HepG2 (cell line): ENCODE measurements around the gene TMEM135. TPM values are rescaled to one million over a fixed set of nuclear protein-coding genes. Genes with fewer than 3 reads are reported as not detected.

Experiments
- ATAC-seq: fragments of 200-7000 bp; cut with Tn5 transposase; 3 replicates; pipeline ENCODE4 v1.9.1; 2020; ENCODE audit warnings: mild to moderate bottlenecking, moderate library complexity
- BruUV-seq: library from RNA; stranded (reverse); fragments of 400-500 nt; replicated peaks from 2 replicates; lab custom pipeline; 2021; lab: Mats Ljungman, UMichigan
- CTCF ChIA-PET: fragments of 300-600 bp; formaldehyde crosslinking; extraction: SDS; loops from one replicate; lab custom pipeline; 2021; ENCODE audit warnings: low total read pairs, inconsistent platforms, low intra/inter-chr PET ratio; lab: Yijun Ruan, JAX
- POLR2A ChIA-PET: fragments of 350-600 bp; sonication (Branson Sonifier 250); formaldehyde crosslinking; loops from one replicate; lab custom pipeline; 2020; ENCODE audit warnings: antibody characterized with exemption, inconsistent platforms; lab: Yijun Ruan, JAX
- DNase-seq: peaks from one replicate; pipeline ENCODE4 v3.0.0-alpha.2; 2015; ENCODE audit warnings: low spot score
- FAIRE-seq: peaks from 3 replicates; lab custom pipeline; 2011; peaks lifted over from hg19 to GRCh38; lab: Jason Lieb, UNC
- H2AFZ ChIP-seq: one replicate; pipeline ENCODE4 v1.6.1; 2011; ENCODE audit warnings: low read length, inconsistent platforms
- H3K27ac ChIP-seq: fragments of 300-600 bp; 3 replicates; pipeline ENCODE4 v1.8.0; 2011; ENCODE audit warnings: mixed run types, mild to moderate bottlenecking, mixed read lengths, low read length, inconsistent platforms; ENCODE audit not compliant: insufficient read depth; ENCODE audit errors: extremely low read length
- H3K27me3 ChIP-seq, 2 experiments: fragments of 200-600 bp in 1 of 2; 2 replicates in 1 of 2; 3 replicates in 1 of 2; pipeline versions ENCODE4 v1.6.0 to v1.8.0; 2011; ENCODE audit warnings: low read length in 2 of 2, mild to moderate bottlenecking in 2 of 2, moderate library complexity in 2 of 2, inconsistent platforms in 1 of 2; ENCODE audit not compliant: insufficient read depth in 2 of 2, control insufficient read depth in 1 of 2
- H3K36me3 ChIP-seq, 2 experiments: fragments of 200-600 bp in 1 of 2; replicated peaks in 1 of 2; 2 replicates in 1 of 2; 3 replicates in 1 of 2; pipeline versions ENCODE4 v1.5.1 to v1.8.0; 2011; ENCODE audit warnings: low read length in 2 of 2, inconsistent platforms in 1 of 2; ENCODE audit not compliant: insufficient read depth in 2 of 2, control insufficient read depth in 1 of 2
- H3K4me1 ChIP-seq: 2 replicates; pipeline ENCODE4 v1.5.1; 2012; ENCODE audit warnings: low read length, inconsistent platforms; ENCODE audit not compliant: insufficient read depth
- H3K4me2 ChIP-seq: 2 replicates; pipeline ENCODE4 v1.6.0; 2011; ENCODE audit warnings: low read depth, low read length, inconsistent platforms
- H3K4me3 ChIP-seq, 3 experiments: fragments of 200-600 bp in 1 of 3; sonication (generic), shearing (Covaris generic) in 1 of 3; replicated peaks in 1 of 3; 2 replicates each; pipeline ENCODE4 v1.5.1; 2011 to 2016; ENCODE audit warnings: low read length in 3 of 3, inconsistent platforms in 2 of 3, low read depth in 2 of 3, mild to moderate bottlenecking in 2 of 3, control low read depth in 1 of 3, mixed read lengths in 1 of 3; ENCODE audit not compliant: insufficient read depth in 1 of 3
- H3K79me2 ChIP-seq: one replicate; pipeline ENCODE4 v1.6.1; 2011; ENCODE audit warnings: low read length, inconsistent platforms; ENCODE audit not compliant: insufficient read depth
- H3K9ac ChIP-seq: 2 replicates; pipeline ENCODE4 v1.6.0; 2011; ENCODE audit warnings: mild to moderate bottlenecking, low read depth, low read length, inconsistent platforms; ENCODE audit not compliant: insufficient read depth
- H3K9me3 ChIP-seq: 2 replicates; pipeline ENCODE4 v1.5.1; 2012; ENCODE audit warnings: mild to moderate bottlenecking, low read length
- H4K20me1 ChIP-seq: 2 replicates; pipeline ENCODE4 v1.6.0; 2011; ENCODE audit warnings: inconsistent platforms, mild to moderate bottlenecking, low read length, moderate library complexity; ENCODE audit not compliant: insufficient read depth
- ARID5B ChIP-seq: IDR thresholded peaks from 2 replicates; pipeline ENCODE4 v1.4.0; 2020; ENCODE audit warnings: mild to moderate bottlenecking, missing genetic modification reagents
- FOSL2 ChIP-seq: sonication (generic); formaldehyde crosslinking; IDR thresholded peaks from 2 replicates; pipeline ENCODE4 v1.4.0; 2020; ENCODE audit warnings: missing genetic modification reagents
- FOXA3 ChIP-seq: IDR thresholded peaks from 2 replicates; pipeline ENCODE4 v1.6.1; 2016; ENCODE audit warnings: missing genetic modification reagents, missing compliant biosample characterization
- ZGPAT ChIP-seq: IDR thresholded peaks from 2 replicates; pipeline ENCODE4 v1.6.1; 2016; ENCODE audit warnings: mild to moderate bottlenecking
- ZNF225 ChIP-seq: sonication (generic); formaldehyde crosslinking; IDR thresholded peaks from 2 replicates; pipeline ENCODE4 v1.4.0; 2020; ENCODE audit warnings: mild to moderate bottlenecking, missing genetic modification reagents
- WGBS: methylation state at CpG from one replicate; pipeline ENCODE4 v1.1.6; 2017; ENCODE audit warnings: low lambda C conversion rate; 5-methylcytosine and 5-hydroxymethylcytosine counted together
- in situ Hi-C: cut with HindIII; loops from 2 replicates; pipeline ENCODE4 v1.10.0; 2017; ENCODE audit warnings: low pct_unique_long_range_greater_than_20kb; ENCODE audit not compliant: extremely low pct_ligation_motif_present
- intact Hi-C: fragments of 100-400 bp; cut with micrococcal nuclease; formaldehyde crosslinking; loops from one replicate; pipeline ENCODE4 v1.10.0; 2022; ENCODE audit not compliant: unreplicated experiment
- polyA plus RNA-seq, 8 experiments: library from polyadenylated mRNA; depleted of rRNA in 3 of 8; stranded (reverse) in 7 of 8; unstranded in 1 of 8; fragments of >200 nt; fragmentation: Illumina TruSeq in 4 of 8; extraction: Trizol in 4 of 8; gene quantifications; 2 replicates each; pipeline versions ENCODE4 v1.2.1 to v1.2.3, GENCODE V29; 2011 to 2016; ENCODE audit warnings: low read depth in 4 of 8, missing spikeins in 1 of 8, mixed read lengths in 1 of 8; ENCODE audit not compliant: insufficient read depth in 1 of 8
- total RNA-seq, 5 experiments: library from RNA; depleted of rRNA; stranded (reverse); fragments of >200 nt; fragmentation: Illumina TruSeq; extraction: Trizol; gene quantifications; 2 replicates each; pipeline ENCODE4 v1.2.3, GENCODE V29; 2016; ENCODE audit warnings: low read depth in 1 of 5
- TF ChIP-seq, protein P1 (sequence below): sonication (generic); formaldehyde crosslinking; IDR thresholded peaks from 2 replicates; pipeline ENCODE4 v1.8.0; 2022; ENCODE audit warnings: missing genetic modification reagents, low read depth, mild to moderate bottlenecking, borderline replicate concordance

TMEM135 gene
- total and polyA plus RNA-seq, 2 of the 13 experiments (the other 11 are each of a cell fraction or from before 2014, with no cell fraction given) = 36.6 to 88.9 TPM

- DNase-seq (peak; percentile 19), FAIRE-seq (no peak), ATAC-seq (peak; percentile 39; the same call in 1 of the 3 replicates)
- H2AFZ ChIP-seq = no peak overlapping the region
- TF ChIP-seq ZGPAT (CRISPR knock-in tag) (0 out of 2 replicates have a peak, but pooled peaks have one; percentile 25), FOSL2 (CRISPR knock-in tag) (peak; percentile 67), ARID5B (CRISPR knock-in tag) (peak; percentile 15; the same call in 1 of the 2 replicates), ZNF225 (CRISPR knock-in tag) (no peak), FOXA3 (CRISPR knock-in tag) (peak; percentile 58)
- TF ChIP-seq, protein P1, sequence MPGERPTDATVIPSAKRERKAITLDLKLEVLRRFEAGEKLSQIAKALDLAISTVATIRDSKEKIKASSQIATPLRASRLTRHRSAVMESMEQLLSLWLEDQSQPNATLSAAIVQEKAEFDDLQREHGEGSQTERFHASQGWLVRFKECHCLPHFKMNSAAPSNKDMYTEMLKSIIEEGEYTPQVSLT = no peak
- peaks cover 1 to 12% of the 10 kb centered on the region in 2 experiments; a peak in 1 of 5 replicates for H3K36me3 ChIP-seq
- H3K79me2 ChIP-seq = peaks cover 28% of the 10 kb centered on the region
- intact Hi-C loops (no loop called here), in situ Hi-C loops (no loop called here)
- H4K20me1 ChIP-seq = no peaks in the 10 kb centered on the region; the same call in 1 of the 2 replicates
- H3K4me2 ChIP-seq = no peak overlapping the region
- H3K27me3 ChIP-seq = no peaks in the 10 kb centered on the region
- H3K4me1 ChIP-seq = peaks cover 54% of the 10 kb centered on the region
- H3K9me3 ChIP-seq = no peaks in the 10 kb centered on the region
- CTCF ChIA-PET = no interaction called here
- H3K4me3 ChIP-seq = no peak overlapping the region
- H3K9ac ChIP-seq = no peak overlapping the region
- POLR2A ChIA-PET = no interaction called here
- no peak overlapping the region for H3K27ac ChIP-seq
- BruUV-seq = no TSS peak
- WGBS = 98% methylated on average over 3 of the region's 3 CpGs
Measured at GRCh38 chr11:87173185-87174039, 135.7 kb downstream of the TMEM135 start.
